Peyer's patch (tissue), 4 donors: ENCODE data around the gene FBLN5. TPM values are rescaled to one million over a fixed set of nuclear protein-coding genes. Genes with fewer than 3 reads are reported as not detected.
"Not testable (repeated sequence)": the region's sequence is repeated elsewhere in the genome, so short reads cannot be mapped to it uniquely, and the experiment has no call there.

Source experiments
- DNase-seq, 3 donors: peaks; one replicate each; pipeline ENCODE4 v3.0.0-alpha.2; 2017 to 2019
- H3K27ac ChIP-seq, 4 donors: fragments of 200-600 bp; sonication (generic); one replicate each; pipeline ENCODE4 v1.5.1; 2016 to 2019
- H3K27me3 ChIP-seq, 2 donors: fragments of 200-600 bp; sonication (generic); one replicate each; pipeline ENCODE4 v1.5.1; 2019
- H3K36me3 ChIP-seq, 3 donors: fragments of 200-600 bp; sonication (generic); one replicate each; pipeline ENCODE4 v1.5.1; 2016 to 2019
- H3K4me1 ChIP-seq, 4 donors: fragments of 200-600 bp; sonication (generic); one replicate each; pipeline ENCODE4 v1.5.1; 2016 to 2019
- H3K4me3 ChIP-seq, 4 donors: fragments of 200-600 bp; sonication (generic); 1 replicate in 3 of 4; 2 replicates in 1 of 4; pipeline ENCODE4 v1.5.1; 2016 to 2019; ENCODE audit warnings: mild to moderate bottlenecking in 1 of 4
- H3K9me3 ChIP-seq, 4 donors: fragments of 200-600 bp; sonication (generic); one replicate each; pipeline ENCODE4 v1.5.1; 2016 to 2019; ENCODE audit warnings: mild to moderate bottlenecking in 1 of 4
- POLR2A ChIP-seq, 2 donors: fragments of 450-650 bp; IDR thresholded peaks; one replicate each; pipeline ENCODE4 v1.5.1; 2017; ENCODE audit warnings: antibody characterized with exemption in 2 of 2, mild to moderate bottlenecking in 2 of 2, moderate library complexity in 2 of 2
- total RNA-seq, 4 donors: library from RNA; depleted of rRNA; stranded (reverse); fragments of >200 nt; gene quantifications; one replicate each; pipeline ENCODE4 v1.1.0, GENCODE V29; 2016
- TF ChIP-seq, protein P1 (sequence below), 6 experiments: fragments of 450-650 bp in 4 of 6; fragments of 200-600 bp in 2 of 6; sonication (generic) in 1 of 6; IDR thresholded peaks; one replicate each; pipeline ENCODE4 v1.5.1; 2017 to 2019; ENCODE audit warnings: antibody characterized with exemption in 6 of 6, mild to moderate bottlenecking in 3 of 6, moderate library complexity in 1 of 6

FBLN5 gene
- total RNA-seq, 4 donors from 2014 or later: 30.5 to 61.1 (median 51.2) TPM

DNA sequence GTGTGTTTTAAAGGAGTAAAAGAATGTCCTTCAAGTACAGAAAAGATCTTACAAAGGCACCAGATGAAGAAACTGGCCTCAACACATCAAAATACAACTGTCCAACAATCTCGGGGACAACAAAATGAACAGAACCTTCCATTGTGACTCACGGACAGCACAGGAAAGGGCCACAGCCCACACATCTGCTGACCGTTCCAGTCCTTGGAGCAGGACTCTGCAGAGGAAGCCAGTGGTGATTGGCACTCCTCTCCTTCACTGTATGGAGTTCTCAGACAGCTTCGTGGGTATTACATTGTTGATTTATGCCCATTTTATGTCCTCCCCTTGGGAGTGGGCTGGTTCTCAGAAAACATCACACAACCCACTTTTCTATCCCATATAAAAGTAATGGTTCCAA is 47.7 kb downstream of the FBLN5 start:
- H3K27ac ChIP-seq: no peak overlapping the region
- H3K4me1 ChIP-seq: no peaks in the 10 kb centered on the region
- TF ChIP-seq POLR2A (IDR thresholded peaks at IDR 0.05): no peak
- TF ChIP-seq, protein P1, sequence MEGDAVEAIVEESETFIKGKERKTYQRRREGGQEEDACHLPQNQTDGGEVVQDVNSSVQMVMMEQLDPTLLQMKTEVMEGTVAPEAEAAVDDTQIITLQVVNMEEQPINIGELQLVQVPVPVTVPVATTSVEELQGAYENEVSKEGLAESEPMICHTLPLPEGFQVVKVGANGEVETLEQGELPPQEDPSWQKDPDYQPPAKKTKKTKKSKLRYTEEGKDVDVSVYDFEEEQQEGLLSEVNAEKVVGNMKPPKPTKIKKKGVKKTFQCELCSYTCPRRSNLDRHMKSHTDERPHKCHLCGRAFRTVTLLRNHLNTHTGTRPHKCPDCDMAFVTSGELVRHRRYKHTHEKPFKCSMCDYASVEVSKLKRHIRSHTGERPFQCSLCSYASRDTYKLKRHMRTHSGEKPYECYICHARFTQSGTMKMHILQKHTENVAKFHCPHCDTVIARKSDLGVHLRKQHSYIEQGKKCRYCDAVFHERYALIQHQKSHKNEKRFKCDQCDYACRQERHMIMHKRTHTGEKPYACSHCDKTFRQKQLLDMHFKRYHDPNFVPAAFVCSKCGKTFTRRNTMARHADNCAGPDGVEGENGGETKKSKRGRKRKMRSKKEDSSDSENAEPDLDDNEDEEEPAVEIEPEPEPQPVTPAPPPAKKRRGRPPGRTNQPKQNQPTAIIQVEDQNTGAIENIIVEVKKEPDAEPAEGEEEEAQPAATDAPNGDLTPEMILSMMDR (IDR thresholded peaks at IDR 0.05): no peak
- no peak for DNase-seq
- H3K36me3 ChIP-seq: no peaks in the 10 kb centered on the region
- no peaks in the 10 kb centered on the region for H3K27me3 ChIP-seq
- H3K4me3 ChIP-seq: no peak overlapping the region
- no peaks in the 10 kb centered on the region for H3K9me3 ChIP-seq

DNA sequence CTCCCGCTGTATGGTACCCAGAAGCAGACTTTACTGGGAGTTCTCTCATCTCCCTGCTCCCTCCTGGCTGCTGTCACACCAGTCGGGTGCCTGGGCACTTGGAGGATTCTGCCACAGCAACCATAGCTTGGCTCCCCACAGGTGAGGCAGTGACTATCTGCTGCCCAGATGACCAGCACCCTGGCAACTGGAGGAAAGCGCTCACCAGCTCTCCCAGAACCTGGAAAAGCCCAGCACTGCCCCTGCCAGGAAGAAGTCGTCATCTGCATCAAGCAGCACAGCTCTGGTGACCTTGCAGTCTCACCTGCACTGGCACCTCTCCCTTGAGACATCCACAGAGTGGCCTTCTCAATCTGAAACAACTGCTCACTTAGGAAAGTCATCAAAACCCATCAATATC is 48.3 kb downstream of the FBLN5 start:
- TF ChIP-seq, protein P1 (IDR thresholded peaks at IDR 0.05): no peak
- no peak for TF ChIP-seq POLR2A (IDR thresholded peaks at IDR 0.05)
- no peaks in the 10 kb centered on the region for H3K9me3 ChIP-seq
- no peak for DNase-seq
- no peaks in the 10 kb centered on the region for H3K36me3 ChIP-seq
- no peak overlapping the region for H3K4me3 ChIP-seq
- H3K27ac ChIP-seq: no peak overlapping the region
- no peaks in the 10 kb centered on the region for H3K27me3 ChIP-seq
- no peaks in the 10 kb centered on the region for H3K4me1 ChIP-seq

DNA sequence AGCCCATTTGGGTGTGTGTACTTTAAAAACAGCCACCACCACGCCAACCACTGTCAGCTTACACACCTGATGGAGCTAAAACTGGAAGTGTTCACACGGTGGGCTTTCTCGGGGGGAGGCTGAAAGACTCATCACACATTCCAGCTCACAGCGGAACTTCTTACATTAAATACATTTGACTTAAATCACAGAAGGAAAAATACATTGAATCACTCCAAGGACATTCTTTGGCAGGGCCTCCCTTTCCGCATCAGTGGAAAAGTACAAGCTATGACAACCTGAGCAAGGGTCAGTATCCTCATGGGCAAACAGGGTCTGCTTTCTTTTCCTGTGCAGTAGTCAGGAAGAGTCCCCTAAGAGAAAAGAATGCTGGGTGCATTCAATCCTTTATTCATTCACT is 49.1 kb downstream of the FBLN5 start:
- H3K27ac ChIP-seq: no peak overlapping the region
- H3K27me3 ChIP-seq: no peaks in the 10 kb centered on the region
- no peaks in the 10 kb centered on the region for H3K9me3 ChIP-seq
- H3K36me3 ChIP-seq: no peaks in the 10 kb centered on the region
- H3K4me1 ChIP-seq: no peaks in the 10 kb centered on the region
- DNase-seq: no peak
- no peak for TF ChIP-seq POLR2A (IDR thresholded peaks at IDR 0.05)
- TF ChIP-seq, protein P1 (IDR thresholded peaks at IDR 0.05): no peak
- no peak overlapping the region for H3K4me3 ChIP-seq

DNA sequence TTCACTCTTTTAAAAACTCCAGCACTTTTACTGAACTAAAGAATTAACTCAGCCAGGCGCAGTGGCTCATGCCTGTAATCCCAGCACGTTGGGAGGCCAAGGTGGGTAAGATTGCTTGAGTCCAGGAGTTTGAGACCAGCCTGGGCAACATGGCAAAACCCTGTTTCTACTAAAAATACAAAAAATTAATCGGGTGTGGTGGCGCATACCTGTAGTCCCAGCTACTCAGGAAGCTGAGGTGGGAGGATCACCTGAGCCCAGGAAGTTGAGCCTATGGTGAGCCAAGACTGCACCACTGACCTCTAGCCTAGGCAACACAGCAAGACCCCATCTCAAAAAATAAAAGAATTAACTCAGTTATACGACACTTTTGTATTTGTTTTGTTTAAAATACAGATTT is 49.8 kb downstream of the FBLN5 start:
- H3K27me3 ChIP-seq, H3K36me3 ChIP-seq, H3K9me3 ChIP-seq, DNase-seq, H3K27ac ChIP-seq, H3K4me3 ChIP-seq, H3K4me1 ChIP-seq: not testable (repeated sequence)

DNA sequence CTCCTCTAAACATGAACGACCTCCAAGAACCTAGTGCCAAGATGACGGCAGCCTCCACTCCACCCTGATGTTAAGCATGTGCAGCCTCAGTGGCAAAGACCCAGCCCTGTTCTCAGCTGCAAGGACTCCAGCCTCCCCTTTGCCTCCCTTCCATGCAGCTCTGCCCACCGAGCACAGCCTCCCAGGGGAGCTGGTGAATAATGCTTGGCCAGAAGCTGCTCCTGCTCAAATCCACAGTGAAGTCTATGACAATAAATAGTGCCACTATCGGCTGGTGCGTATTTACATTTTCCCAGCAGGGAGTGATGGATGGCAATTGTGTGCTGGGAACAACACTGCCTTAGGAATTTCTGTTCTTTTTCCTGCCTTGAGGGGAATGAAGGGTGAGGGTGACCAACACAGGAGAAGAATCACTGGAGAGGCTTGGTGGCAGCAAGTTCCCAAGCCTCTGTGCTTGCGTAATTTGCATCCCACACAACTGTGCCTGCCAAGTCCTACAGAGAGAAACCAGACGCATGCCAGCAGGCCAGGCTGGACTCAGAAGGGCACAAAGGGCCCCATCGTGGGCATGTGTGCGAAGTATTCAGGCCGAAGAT is 50.3 kb downstream of the FBLN5 start:
- H3K27me3 ChIP-seq: no peaks in the 10 kb centered on the region
- no peaks in the 10 kb centered on the region for H3K9me3 ChIP-seq
- H3K4me3 ChIP-seq: no peak overlapping the region
- H3K36me3 ChIP-seq: no peaks in the 10 kb centered on the region
- TF ChIP-seq POLR2A (IDR thresholded peaks at IDR 0.05): no peak
- TF ChIP-seq, protein P1 (IDR thresholded peaks at IDR 0.05): no peak
- DNase-seq: no peak
- H3K27ac ChIP-seq: no peak overlapping the region
- H3K4me1 ChIP-seq: no peaks in the 10 kb centered on the region

DNA sequence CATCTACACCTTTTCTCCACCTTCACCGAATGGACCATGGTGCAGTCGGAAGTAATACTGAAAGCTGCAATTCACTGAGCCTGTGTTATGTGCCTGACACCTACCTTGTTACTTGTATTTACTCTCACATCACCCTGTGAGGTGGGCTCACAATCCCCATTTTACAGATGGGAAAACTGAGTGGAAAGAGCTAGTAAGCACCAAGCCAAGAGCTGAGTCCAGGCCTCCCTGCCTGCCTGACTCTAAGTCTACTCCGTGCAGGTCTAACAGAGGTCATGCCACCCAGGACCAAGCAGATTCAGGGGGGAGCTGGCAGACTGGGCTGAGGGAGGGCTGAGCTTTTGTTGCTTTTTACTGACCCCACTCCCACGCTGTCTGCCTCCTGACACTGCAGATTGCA is 51.1 kb downstream of the FBLN5 start:
- Histone ChIP-seq H3K4me1 (no peaks in the 10 kb centered on the region), H3K27ac (no peak overlapping the region), H3K9me3 (no peaks in the 10 kb centered on the region), H3K36me3 (no peaks in the 10 kb centered on the region), H3K4me3 (no peak overlapping the region), H3K27me3 (no peaks in the 10 kb centered on the region)
- no peak for DNase-seq
- no peak for TF ChIP-seq POLR2A (IDR thresholded peaks at IDR 0.05)
- TF ChIP-seq, protein P1 (IDR thresholded peaks at IDR 0.05): no peak
